ENCODE data around the gene CPN2.

DNA sequence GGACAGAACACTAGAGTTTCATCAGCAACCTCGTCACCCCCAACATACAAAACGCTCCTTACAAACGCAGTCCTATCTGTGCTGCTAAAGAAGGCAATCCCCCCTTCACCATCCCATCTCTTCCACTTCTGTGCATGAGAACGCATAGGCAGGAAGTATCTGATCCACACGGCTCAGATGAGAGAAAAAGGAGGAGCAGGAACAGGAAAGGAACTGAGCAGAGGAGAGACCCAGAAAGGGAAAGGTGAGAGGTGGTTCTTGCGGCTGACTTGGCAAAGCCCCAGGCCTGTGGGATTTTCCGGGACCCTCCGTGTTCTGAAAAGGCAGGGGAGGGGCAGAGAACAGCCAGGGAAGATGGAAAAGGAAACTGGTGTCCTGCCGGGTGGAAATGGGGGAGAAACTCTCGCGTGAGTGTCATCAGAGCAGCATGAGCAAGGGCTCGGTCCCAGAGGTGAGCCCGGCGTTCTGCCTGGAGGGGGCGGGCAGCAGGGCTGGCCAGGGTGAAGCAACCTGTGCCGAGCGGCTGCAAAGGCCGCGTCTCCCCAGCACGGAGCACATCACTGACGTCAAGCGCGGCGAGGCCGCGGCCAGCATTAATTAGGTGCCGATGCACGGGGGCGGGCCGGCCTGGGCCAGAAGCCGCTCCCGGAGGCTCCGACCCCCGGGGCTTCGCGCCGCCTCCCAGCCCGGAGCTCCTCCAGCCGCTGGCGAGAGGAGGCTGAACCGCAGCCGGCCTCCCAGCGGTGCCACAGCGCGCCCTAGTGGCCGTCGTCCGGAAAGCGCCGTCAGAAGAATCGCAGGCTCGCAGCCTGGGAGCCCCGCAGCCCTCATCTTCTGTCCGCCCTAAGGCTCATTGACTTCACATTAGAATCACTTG is 35.8 kb downstream of the CPN2 start:
- TF ChIP-seq FOXK2 (IDR thresholded peaks at IDR 0.05) = no peak
- TF ChIP-seq FOXM1 (IDR thresholded peaks at IDR 0.05; ENCODE audit: borderline replicate concordance) = no peak
- TF ChIP-seq, protein P1, sequence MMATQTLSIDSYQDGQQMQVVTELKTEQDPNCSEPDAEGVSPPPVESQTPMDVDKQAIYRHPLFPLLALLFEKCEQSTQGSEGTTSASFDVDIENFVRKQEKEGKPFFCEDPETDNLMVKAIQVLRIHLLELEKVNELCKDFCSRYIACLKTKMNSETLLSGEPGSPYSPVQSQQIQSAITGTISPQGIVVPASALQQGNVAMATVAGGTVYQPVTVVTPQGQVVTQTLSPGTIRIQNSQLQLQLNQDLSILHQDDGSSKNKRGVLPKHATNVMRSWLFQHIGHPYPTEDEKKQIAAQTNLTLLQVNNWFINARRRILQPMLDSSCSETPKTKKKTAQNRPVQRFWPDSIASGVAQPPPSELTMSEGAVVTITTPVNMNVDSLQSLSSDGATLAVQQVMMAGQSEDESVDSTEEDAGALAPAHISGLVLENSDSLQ (IDR thresholded peaks at IDR 0.05) = no peak
- no peak for TF ChIP-seq SP1 (IDR thresholded peaks at IDR 0.05)
- TF ChIP-seq SUZ12 (IDR thresholded peaks at IDR 0.05) = no peak
- TF ChIP-seq ARNT (IDR thresholded peaks at IDR 0.05) = no peak
- TF ChIP-seq L3MBTL2 (conservative IDR thresholded peaks at IDR 0.05) = no peak
- no peak for TF ChIP-seq BHLHE40 (IDR thresholded peaks at IDR 0.05; ENCODE audit: borderline replicate concordance)

Data from HEK293T (cell line).